Hindlimb muscle (tissue), 1 donor: ENCODE measurements around the gene LGALS7. TPM values are rescaled to one million over a fixed set of nuclear protein-coding genes. Genes with fewer than 3 reads are reported as not detected.
"Not testable (repeated sequence)": the region's sequence is repeated elsewhere in the genome, so short reads cannot be mapped to it uniquely, and the experiment has no call there.

ENCODE experiments used
- DNase-seq: peaks from one replicate; pipeline ENCODE4 v3.0.0-alpha.2; 2013
- polyA plus RNA-seq: library from polyadenylated mRNA; unstranded; fragments of 120-200 nt; gene quantifications from one replicate; pipeline ENCODE4 v1.2.1, GENCODE V29; 2013; ENCODE audit not compliant: insufficient read length

The LGALS7 gene
- polyA plus RNA-seq, 1 donor = not detected

DNA sequence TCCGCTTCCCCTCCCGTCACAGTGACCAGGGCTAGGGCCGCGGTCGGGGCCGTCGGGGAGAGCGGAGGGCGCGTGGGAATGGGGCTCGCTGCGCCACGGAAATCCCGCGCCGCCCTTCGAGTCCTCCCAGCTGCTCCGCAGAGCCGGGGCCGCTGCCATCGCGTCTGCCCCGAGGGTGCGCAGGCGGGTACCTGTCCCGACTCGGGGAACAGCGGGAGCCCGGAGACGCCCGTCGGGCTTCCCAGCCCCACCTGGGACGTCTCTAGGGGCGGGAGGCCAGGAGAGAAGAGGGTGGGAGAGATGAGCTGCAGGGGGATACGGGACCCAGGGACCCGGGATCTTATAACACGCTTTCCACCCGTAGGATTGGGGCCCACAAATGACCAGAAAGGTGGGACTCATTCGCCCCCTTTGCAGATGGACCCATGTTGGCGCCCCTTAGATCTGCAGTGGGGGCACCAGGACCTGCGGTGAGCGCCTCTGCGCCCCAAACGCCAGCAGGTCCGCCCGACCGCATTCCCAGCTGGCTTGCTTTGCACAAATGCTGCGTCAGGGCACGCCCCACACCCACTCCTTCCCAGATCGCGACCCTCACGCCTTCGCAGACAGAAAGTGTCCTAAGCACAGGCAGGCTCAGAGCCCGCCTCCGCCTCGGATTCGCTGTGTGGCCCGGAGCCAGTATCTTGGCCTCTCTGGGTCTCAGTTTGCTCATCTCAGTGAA lies 2.9 kb downstream of the LGALS7 start:
- DNase-seq = not testable (repeated sequence)

DNA sequence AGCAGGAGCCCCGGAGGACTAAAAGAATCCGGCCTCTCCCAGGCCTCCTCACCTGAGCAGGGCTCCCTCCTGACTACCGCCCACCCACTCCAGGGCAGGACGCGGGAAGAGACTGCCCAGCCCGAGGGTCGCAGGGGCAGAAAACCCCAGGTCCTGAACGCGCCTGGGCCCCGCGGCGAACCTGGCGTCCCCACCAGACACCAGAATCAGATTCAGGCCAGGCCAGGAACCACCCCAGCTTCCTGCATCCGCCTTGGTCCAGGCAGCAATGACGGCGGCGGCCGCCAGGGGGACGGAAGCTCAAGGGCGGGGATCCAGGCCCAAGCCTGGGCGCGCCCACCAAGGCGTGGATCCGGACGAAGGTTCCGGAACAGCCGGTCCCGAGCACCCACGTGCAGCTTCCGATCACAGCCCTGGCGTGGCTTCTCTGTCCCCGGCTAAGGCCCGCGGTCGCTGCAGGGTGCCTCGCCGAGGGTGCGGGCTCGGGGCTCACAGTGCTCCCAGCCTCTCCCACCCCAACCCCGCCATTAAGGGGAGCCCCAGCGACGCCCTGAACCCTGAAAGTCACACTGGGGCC lies 3.6 kb downstream of the LGALS7 start:
- DNase-seq = peak; percentile 89

DNA sequence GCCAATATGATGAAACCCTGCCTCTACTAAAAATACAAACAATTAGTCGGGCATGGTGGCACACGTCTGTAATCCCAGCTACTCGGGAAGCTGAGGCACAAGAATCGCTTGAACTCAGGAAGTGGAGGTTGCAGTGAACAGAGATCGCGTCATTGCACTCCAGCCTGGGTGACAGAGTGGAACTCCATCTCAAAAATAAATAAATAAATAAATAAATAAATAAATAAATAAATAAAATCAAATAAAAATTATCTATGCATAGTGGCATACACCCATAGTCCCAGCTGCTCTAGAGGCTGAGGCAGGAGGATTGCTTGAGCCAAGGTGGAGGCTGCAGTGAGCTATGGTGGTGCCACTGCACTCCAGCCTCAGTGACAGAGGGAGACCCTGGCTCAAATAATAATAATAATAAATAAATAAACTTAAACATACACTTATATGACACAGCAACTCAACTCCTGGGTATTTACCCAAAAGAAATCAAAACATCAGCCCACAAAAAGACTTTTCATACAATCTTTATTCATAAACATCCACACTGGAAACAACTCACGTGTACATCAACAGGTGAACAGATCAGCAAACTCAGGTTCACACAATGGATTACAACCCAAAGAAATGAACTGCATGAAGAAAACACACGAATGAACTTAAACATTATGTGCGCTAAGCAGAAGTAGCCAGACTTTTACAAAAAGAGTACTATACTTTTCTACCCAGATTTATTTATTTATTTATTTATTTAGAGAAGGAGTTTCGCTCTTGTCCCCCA lies 6.9 kb downstream of the LGALS7 start:
- DNase-seq = no peak

DNA sequence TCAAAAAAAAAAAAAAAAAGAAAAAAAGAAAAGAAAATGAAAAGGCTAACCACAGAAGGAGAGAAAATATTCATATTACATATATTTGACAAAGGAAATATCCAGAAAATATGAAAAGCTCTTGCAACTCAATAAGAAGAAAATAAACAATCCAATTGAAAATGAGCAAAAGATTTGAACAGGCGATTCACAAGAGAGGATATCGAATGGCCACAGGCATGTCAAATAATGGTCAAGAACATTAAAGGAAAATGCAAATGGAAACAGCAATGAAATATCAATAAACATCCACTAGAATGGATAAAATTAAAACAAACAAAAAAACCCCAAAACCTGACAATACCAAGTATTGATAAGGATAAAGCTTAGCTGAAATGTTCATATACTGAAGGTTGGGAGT lies 8.1 kb downstream of the LGALS7 start:
- no peak for DNase-seq

DNA sequence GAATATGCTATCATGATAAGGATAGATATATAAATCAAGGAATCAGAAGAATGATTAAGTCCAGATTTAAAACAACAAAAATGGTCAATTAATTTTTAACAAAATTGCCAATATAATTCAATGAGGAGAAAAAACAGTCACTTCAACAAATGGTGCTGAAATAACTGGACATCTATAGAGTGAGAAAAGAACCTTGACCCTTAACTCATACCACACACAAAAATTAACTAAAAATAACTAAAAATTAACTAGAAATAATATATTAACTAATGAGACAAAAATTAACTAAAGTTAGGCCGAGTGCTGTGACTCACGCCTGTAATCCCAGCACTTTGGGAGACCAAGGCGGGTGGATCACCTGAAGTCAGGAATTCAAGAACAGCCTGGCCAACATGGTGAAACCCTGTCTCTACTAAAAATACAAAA lies 9.5 kb downstream of the LGALS7 start:
- DNase-seq = no peak

DNA sequence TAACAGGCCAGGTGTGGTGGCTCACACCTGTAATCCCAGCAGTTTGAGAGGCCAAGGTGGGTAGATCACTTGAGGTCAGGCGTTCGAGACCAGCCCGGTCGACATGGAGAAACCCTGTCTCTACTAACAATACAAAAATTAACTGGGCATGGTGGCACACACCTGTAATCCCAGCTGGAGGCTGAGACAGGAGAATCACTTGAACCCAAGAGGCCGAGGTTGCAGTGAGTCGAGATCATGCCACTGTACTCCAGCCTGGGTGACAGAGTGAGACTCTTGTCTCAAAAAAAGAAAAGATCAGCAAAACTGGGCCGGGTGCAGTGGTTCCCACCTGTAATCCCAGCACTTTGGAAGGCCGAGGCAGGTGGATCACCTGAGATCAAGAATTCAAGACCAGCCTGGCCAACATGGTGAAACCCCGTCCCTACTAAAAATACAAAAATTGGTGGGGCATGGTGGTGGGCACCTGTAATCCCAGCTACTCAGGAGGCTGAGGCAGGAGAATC lies 11.4 kb downstream of the LGALS7 start:
- not testable (repeated sequence) for DNase-seq

DNA sequence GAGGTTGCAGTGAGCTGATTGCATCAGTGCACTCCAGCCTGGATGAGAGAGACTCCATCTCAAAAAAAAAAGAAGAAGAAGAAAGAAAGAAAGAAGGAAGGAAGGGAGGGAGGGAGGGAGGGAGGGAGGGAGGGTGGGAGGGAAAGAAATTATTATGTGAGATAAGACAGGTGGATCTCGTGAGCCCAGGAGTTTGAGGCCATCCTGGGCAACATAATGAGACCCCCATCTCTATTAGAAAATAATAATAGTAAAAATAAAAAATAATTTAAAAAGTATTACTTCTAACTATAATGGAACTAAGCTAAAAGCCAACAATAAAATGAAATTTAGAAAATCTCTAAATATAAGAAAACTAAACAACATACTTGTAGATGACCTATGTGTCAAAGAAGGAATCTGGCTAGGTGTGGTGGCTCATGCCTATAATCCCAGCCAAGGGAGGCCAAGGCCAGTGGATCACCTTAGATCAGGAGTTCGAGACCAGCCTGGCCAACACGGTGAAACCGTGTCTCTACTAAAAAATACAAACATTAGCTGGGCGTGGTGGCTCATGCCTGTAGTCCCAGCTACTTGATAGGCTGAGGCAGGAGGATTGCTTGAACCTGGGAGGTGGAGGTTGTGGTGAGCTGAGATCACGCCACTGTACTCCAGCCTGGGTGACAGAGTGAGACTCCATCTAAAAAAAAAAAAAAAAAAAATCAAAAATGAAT lies 12.4 kb downstream of the LGALS7 start:
- not testable (repeated sequence) for DNase-seq

DNA sequence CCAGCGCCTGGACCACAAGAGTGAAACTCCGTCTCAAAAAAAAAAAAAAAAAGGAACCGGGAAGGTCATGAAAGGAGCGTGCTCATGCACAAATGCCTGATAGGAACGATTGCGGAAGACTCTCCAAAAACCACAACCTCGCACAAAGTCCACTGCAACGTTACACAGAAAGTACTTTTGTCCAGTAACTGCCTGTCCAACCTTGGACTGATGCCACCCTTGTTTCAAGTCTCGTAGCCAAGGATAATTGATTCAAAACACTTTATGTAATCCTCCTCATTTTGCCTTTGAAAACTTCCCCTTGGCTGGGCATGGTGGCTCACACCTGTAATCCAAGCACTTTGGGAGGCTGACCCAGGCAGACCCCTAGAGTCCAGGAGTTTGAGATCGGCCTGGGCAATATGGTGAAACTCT lies 13.7 kb downstream of the LGALS7 start:
- DNase-seq = no peak

DNA sequence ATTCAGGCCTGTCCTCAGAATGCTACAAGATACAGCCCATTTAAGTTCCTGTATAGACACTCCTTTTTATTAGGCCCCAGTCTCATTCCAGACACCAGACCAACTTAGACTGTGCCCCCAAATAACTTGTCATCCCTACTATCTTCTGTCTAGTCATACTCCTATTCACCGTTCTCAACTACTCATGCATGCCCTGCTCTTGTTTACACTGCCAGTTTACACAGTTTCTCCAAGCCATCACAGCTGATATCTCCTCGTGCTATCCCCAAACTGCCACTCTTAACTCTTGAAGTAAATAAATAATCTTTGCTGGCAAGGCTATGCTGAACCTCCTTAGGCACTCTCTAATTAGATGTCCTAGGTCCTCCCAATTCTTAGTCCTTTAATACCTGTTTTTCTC lies 19.1 kb downstream of the LGALS7 start:
- not testable (repeated sequence) for DNase-seq

DNA sequence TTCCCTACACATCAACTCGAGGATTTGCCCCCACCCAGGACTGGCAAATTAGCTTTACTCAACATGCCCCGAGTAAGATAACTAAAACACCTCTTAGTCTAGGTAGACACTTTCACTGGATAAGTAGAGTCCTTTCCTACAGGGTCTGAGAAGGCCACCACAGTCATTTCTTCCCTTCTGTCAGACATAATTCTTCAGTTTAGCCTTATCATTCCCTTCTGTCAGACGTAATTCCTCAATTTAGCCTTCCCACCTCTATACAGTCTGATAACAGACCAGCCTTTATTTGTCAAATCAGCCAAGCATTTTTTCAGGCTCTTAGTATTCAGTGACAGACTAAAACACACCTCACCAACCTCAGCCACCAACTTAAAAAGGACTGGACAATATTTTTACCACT lies 19.5 kb downstream of the LGALS7 start:
- not testable (repeated sequence) for DNase-seq

DNA sequence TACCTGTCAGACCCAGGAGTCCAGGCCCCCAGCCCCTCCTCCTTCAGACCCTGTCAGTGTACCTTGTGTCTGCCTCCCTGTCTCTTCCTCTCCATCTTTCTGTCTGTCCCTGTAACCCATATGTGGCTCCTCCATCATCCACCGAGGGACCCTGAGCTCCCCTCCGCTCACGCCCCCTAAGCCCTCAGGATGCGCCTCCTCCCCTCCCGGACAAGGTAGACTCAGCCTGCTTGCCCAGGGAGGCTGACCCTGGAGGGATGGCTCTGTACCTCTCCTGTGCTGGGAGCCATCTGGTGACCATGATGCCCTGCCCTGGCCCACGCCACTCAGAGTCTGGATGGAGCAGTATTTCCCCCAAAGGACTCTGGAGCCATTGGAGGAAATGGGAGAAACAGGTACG lies 28.0 kb downstream of the LGALS7 start:
- no peak for DNase-seq

DNA sequence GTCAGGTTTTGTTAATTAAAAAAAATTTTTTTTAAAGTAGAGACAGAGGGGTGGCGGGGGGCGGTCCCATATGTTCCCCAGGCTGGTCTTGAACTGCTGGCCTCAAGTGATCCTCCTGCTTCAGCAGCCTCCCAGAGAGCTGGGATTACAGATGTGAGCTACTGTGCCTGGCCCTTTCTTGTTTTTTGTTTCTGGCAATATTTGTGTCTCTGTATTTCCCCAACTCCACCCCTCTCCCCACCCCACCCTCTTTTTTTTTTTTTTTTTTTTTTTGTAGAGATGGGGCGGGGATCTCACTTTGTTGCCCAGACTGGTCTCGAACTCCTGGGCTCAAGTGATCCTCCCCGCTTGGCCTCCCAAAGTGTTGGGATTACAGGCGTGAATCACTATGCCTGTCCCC lies 28.4 kb downstream of the LGALS7 start:
- DNase-seq = no peak

DNA sequence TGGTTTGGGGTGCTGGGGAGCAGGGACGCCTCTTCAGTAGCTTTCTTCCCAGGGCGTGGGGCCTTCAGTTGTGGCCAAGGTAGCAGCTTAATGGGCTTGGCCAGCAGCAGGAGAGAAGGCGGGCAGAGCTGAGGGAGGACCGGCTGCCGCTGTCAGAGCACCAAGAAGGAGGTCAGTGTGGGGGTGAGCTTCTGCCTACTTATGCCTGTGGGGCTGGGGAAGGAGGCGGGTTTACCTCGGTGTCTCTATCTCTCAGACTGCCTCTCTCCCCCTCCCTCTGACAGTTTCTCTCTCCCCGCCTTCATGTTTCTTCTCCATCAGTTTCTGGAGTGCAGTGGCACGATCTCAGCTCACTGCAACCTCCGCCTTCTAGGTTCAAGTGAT lies 29.0 kb downstream of the LGALS7 start, which contains the start of gene CAPN12:
Gene CAPN12 (minus strand): TSS at position 177 of the 384 bp plus-strand sequence. CDS start 309 bp downstream, outside the sequence.
- no peak for DNase-seq

DNA sequence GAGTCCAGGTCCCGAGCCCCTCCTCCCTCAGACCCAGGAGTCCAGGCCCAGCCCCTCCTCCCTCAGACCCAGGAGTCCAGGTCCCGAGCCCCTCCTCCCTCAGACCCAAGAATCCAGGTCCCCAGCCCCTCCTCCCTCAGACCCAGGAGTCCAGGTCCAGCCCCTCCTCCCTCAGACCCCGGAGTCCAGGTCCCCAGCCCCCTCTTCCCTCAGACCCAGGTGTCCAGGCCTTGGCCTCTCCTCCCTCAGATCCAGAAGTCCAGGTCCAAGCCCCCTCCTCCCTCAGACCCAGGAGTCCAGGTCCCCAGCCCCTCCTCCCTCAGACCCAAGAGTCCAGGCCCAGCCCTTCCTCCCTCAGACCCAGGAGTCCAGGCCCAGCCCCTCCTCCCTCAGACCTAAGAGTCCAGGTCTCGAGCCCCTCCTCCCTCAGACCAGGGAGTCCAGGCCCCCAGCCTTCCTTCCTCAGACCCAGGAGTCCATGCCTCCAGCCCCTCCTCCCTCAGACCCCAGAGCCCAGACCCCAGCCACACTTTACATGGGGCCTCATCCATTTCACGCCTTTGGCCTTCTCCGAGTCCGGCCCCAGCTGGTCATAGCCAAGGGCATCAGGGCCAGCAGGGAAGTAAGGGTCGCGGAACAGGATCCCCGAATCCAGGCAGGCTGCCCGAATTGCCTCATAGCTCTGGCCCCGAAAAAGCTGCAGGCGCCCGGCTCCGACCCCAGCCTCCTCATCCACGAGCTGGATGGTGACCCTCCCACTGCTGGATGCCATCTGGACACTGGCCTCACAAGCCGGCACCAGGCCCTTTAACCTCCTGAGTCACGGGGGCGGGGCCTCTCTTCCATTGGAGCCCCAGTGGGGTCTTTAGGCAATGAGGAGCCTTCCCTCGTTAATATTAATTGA lies 29.7 kb downstream of the LGALS7 start:
- DNase-seq = no peak

DNA sequence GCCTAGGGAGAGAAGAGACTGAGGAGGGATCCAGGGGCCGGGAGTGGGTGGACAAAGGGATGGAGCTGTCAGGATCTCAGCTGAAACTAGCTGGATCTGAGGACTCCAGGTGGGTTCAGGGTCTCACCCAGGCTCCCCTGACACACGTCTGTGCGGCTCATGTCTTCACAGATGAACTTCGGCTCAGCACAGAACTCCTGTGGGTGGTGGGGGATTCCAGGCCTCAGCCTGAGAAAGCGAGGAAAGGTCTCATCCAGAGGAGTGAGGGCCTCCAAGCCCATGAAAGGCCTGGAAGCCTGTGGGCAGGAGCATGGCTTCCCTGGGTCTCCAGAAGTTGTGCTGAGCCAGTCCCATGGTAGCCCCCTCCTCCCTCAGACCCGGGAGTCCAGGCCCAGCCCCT lies 30.4 kb downstream of the LGALS7 start:
- DNase-seq = no peak

DNA sequence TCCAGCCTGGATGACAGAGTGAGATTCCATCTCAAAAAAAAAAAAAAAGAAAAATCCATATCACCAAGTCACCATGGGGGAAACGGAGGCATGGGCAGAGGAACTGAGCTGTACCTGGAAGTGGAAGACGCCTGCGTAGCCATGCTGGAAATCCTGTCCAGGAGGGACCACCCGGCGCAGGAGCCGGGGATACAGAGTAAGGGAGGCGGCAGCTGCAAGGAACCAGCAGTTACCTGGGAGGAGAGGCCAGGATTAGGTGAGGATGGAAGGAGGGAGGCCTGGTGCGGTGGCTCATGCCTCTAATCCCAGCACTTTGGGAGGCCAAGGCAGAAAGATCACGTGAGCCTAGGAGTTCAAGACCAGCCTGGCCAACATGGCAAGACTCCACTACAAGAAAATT lies 31.0 kb downstream of the LGALS7 start:
- no peak for DNase-seq

DNA sequence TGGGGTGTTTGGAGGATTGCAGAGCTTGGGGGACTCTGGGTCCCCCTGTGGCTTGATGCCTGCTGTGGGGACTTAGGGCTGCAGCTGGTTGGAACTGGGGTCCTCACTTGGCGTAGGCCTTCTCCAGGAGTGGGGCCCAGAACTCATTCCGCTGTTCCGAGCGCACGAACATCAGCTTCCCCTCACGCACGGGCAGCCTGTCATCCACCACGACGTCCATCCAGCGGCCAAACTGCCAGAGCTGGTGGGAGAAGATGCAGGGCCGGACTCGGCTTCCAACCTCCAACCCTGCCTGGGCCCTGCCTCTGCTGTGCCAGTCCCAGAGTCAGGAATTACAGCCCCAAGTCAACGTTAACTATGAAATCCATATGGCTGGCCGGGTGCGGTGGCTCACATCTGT lies 31.6 kb downstream of the LGALS7 start:
- no peak for DNase-seq

DNA sequence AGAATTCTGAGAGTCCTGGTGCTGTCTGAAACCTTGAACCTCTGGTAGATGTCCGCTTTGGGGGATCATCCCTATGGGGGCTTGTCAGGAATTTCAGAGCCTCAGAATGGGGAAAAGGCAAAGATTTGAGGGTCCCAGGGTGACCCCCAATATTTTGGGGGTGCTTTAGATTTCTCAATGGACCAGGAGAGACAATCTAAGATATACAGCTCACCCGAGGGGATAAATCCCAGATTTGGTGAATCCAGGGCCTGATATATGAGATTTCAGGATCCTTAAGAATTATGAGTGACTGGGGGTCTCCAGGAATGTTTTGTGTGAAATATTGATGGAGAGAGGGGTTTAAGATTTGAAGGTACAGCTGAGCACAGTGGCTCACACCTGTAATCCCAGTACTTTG lies 32.4 kb downstream of the LGALS7 start:
- no peak for DNase-seq

DNA sequence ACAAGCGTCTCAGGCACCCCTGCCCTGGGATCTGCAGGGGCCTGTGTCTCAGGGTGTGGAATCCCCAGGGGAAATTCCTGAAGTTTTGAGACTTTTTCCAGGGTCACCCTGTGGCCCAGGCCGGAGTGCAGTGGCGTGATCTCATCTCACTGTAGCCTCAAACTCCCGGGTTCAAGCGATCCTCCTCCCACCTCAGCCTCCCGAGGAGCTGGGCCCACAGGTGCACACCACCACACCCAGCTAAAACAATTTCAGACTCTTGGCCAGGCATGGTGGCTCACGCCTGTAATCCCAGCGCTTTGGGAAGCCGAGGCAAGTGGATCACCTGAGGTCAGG lies 33.1 kb downstream of the LGALS7 start:
- DNase-seq = no peak

DNA sequence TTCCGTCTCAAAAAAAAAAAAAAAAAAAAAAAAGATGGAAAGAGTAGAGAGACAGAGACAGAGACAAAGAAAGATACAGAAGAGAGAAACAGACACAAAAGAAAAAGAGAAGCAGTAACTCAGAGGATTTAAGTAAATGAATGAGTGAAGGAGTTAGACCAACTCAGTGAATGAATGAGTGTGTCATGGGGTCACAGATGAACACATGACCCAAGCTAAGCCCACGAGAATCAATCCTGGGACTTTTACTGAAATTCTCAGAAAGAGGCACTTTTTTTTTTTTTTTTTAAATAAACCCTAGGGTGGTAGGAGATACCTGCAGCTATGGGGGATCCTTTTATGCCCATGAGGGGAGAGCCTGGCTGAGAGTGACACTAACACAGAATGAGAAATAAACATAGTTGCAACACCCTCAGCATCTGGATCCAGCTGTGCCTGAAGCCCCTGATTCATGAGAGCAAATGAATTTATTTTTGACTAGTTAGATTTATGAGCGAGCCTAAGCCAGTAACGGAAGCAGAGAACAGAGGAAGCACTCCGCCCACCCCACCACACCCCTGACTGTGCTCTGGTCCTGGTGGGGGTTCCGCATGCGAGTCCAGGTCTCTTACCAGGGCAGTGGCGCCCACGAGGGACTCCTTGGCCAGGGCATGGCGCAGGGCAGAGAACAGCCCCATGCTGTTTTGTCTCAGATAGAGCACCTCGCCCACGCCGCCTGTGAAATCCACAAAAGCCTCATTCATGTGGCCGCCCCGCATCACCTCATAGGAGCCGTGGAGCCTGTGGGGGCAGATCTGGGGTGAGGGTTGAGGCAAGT lies 33.7 kb downstream of the LGALS7 start:
- DNase-seq = no peak
